Peyer's patch (tissue), 4 donors: ENCODE measurements around the gene ZBTB20. TPM values are rescaled to one million over a fixed set of nuclear protein-coding genes. Genes with fewer than 3 reads are reported as not detected.

Source experiments
- DNase-seq, 3 donors: peaks; one replicate each; pipeline ENCODE4 v3.0.0-alpha.2; 2017 to 2019
- H3K27ac ChIP-seq, 4 donors: fragments of 200-600 bp; sonication (generic); one replicate each; pipeline ENCODE4 v1.5.1; 2016 to 2019
- H3K27me3 ChIP-seq, 2 donors: fragments of 200-600 bp; sonication (generic); one replicate each; pipeline ENCODE4 v1.5.1; 2019
- H3K36me3 ChIP-seq, 3 donors: fragments of 200-600 bp; sonication (generic); one replicate each; pipeline ENCODE4 v1.5.1; 2016 to 2019
- H3K4me1 ChIP-seq, 4 donors: fragments of 200-600 bp; sonication (generic); one replicate each; pipeline ENCODE4 v1.5.1; 2016 to 2019
- H3K4me3 ChIP-seq, 4 donors: fragments of 200-600 bp; sonication (generic); 1 replicate in 3 of 4; 2 replicates in 1 of 4; pipeline ENCODE4 v1.5.1; 2016 to 2019; ENCODE audit warnings: mild to moderate bottlenecking in 1 of 4
- H3K9me3 ChIP-seq, 4 donors: fragments of 200-600 bp; sonication (generic); one replicate each; pipeline ENCODE4 v1.5.1; 2016 to 2019; ENCODE audit warnings: mild to moderate bottlenecking in 1 of 4
- POLR2A ChIP-seq, 2 donors: fragments of 450-650 bp; IDR thresholded peaks; one replicate each; pipeline ENCODE4 v1.5.1; 2017; ENCODE audit warnings: antibody characterized with exemption in 2 of 2, mild to moderate bottlenecking in 2 of 2, moderate library complexity in 2 of 2
- total RNA-seq, 4 donors: library from RNA; depleted of rRNA; stranded (reverse); fragments of >200 nt; gene quantifications; one replicate each; pipeline ENCODE4 v1.1.0, GENCODE V29; 2016
- TF ChIP-seq, protein P1 (sequence below), 6 experiments: fragments of 450-650 bp in 4 of 6; fragments of 200-600 bp in 2 of 6; sonication (generic) in 1 of 6; IDR thresholded peaks; one replicate each; pipeline ENCODE4 v1.5.1; 2017 to 2019; ENCODE audit warnings: antibody characterized with exemption in 6 of 6, mild to moderate bottlenecking in 3 of 6, moderate library complexity in 1 of 6

ZBTB20 gene
- total RNA-seq, 4 donors from 2014 or later, result 19.6 to 135 (median 57.2) TPM

- Histone ChIP-seq H3K27me3 (no peaks in the 10 kb centered on the region), H3K9me3 (no peaks in the 10 kb centered on the region), H3K4me3 (no peak overlapping the region), H3K27ac (no peak overlapping the region), H3K36me3 (no peaks in the 10 kb centered on the region), H3K4me1 (no peaks in the 10 kb centered on the region)
- no peak for DNase-seq
- TF ChIP-seq POLR2A (IDR thresholded peaks at IDR 0.05), result no peak
- TF ChIP-seq, protein P1, sequence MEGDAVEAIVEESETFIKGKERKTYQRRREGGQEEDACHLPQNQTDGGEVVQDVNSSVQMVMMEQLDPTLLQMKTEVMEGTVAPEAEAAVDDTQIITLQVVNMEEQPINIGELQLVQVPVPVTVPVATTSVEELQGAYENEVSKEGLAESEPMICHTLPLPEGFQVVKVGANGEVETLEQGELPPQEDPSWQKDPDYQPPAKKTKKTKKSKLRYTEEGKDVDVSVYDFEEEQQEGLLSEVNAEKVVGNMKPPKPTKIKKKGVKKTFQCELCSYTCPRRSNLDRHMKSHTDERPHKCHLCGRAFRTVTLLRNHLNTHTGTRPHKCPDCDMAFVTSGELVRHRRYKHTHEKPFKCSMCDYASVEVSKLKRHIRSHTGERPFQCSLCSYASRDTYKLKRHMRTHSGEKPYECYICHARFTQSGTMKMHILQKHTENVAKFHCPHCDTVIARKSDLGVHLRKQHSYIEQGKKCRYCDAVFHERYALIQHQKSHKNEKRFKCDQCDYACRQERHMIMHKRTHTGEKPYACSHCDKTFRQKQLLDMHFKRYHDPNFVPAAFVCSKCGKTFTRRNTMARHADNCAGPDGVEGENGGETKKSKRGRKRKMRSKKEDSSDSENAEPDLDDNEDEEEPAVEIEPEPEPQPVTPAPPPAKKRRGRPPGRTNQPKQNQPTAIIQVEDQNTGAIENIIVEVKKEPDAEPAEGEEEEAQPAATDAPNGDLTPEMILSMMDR (IDR thresholded peaks at IDR 0.05), result no peak
Observed at GRCh38 chr3:115151921-115152320, 4.8 kb upstream of the ZBTB20 start.

DNA sequence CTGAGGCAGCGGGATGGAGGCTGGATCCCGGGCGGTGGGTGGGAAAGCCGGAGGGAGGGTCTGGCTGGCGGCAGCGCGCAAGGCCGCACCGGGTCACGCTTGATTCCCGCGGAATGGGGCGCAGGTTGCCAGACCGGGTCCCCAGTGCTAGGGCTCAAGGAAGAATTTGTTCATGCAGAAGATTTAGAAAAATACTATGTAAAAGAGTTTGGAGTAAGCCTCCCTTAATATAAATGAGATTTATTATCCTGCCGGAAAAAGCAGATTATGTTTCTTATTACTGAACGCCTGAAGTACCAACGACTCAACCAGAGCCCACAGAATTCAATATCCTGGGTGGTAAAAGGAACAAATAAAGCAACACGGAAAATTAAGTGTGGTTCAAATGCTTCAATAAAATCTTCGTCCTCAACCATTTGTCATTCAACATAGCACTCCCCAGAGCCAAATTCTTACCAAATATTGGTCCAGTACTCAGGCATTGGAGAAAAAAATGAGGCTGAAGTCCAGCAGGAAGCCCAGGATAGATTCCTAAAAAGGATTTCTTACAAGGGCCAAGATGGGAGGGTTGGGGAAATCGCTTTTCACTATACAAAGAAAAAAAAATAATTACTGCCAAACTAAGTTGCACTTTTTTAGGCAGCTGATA lies 1.2 kb upstream of the ZBTB20 start:
- no peaks in the 10 kb centered on the region for H3K36me3 ChIP-seq
- DNase-seq, result no peak
- TF ChIP-seq, protein P1 (IDR thresholded peaks at IDR 0.05), result no peak
- no peak for TF ChIP-seq POLR2A (IDR thresholded peaks at IDR 0.05)
- peak overlapping the region; percentile 93 to 100 (median 97) for H3K27ac ChIP-seq
- no peaks in the 10 kb centered on the region for H3K27me3 ChIP-seq
- H3K4me1 ChIP-seq, result peaks cover 0 to 12% (median 0%) of the 10 kb centered on the region in 4 donors
- H3K4me3 ChIP-seq, result peak overlapping the region; percentile 77 to 80 (median 80)
- no peaks in the 10 kb centered on the region for H3K9me3 ChIP-seq

DNA sequence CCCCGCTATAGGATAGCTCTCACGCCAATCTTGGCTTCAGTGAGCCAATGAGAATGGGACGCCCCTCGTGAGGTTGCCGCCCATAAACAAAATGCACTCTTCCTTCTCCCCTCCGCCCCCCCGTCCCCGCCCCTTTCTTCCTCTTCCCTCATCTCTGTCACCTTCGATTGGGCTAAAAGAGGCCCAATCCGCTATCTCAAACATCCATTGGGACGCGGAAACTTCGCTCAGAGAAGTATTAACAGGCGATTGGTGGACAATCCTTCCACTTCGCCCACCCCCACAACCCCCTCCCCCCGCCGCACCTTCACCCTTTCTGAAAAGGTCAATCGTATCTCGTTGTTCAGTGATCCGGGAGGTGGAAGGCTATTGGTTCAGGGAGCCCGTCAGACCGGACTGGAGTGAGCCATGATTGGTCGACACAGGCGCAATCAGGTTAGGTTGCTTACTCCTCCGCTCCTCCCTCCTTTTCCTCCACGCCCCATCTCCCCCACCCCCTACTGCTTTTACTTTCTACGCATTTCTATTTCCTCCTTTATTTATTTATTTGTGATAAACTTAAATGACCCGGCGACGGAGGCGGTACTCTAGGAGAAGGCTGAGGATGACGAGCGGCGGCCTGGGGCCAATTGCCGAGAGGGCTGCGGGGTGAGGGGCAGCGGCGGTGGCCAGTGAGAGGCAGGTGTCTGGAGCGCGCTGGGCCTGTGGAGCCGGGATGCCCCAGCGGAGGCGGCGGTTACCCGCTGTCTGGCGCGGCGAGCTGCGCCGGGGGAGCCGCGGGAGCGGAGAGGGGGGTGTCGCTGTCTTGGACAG lies 447 bp upstream of the ZBTB20 start:
- DNase-seq, result peak; percentile 96 to 99 (median 98)
- Histone ChIP-seq H3K9me3 (no peaks in the 10 kb centered on the region), H3K27ac (peak overlapping the region; percentile 93 to 100 (median 97)), H3K4me3 (peak overlapping the region; percentile 77 to 84 (median 80)), H3K4me1 (peaks cover 0 to 12% (median 0%) of the 10 kb centered on the region in 4 donors), H3K36me3 (no peaks in the 10 kb centered on the region), H3K27me3 (no peaks in the 10 kb centered on the region)
- TF ChIP-seq, protein P1 (IDR thresholded peaks at IDR 0.05), result peak in 2 of 6 experiments; percentile 3 to 26
- TF ChIP-seq POLR2A (IDR thresholded peaks at IDR 0.05), result peak; percentile 70 to 81

GRCh38 chr3:115146032-115146417 lies 1.1 kb downstream of the ZBTB20 start:
- no peaks in the 10 kb centered on the region for H3K36me3 ChIP-seq
- H3K27me3 ChIP-seq, result no peaks in the 10 kb centered on the region
- H3K9me3 ChIP-seq, result no peaks in the 10 kb centered on the region
- peak; percentile 34 to 71 (median 58) for DNase-seq
- H3K4me3 ChIP-seq, result peak overlapping the region; percentile 77 to 84 (median 80)
- peak overlapping the region; percentile 93 to 100 (median 97) for H3K27ac ChIP-seq
- peak; percentile 33 to 41 for TF ChIP-seq POLR2A (IDR thresholded peaks at IDR 0.05)
- TF ChIP-seq, protein P1 (IDR thresholded peaks at IDR 0.05), result no peak
- H3K4me1 ChIP-seq, result peaks cover 0 to 12% (median 0%) of the 10 kb centered on the region in 4 donors

DNA sequence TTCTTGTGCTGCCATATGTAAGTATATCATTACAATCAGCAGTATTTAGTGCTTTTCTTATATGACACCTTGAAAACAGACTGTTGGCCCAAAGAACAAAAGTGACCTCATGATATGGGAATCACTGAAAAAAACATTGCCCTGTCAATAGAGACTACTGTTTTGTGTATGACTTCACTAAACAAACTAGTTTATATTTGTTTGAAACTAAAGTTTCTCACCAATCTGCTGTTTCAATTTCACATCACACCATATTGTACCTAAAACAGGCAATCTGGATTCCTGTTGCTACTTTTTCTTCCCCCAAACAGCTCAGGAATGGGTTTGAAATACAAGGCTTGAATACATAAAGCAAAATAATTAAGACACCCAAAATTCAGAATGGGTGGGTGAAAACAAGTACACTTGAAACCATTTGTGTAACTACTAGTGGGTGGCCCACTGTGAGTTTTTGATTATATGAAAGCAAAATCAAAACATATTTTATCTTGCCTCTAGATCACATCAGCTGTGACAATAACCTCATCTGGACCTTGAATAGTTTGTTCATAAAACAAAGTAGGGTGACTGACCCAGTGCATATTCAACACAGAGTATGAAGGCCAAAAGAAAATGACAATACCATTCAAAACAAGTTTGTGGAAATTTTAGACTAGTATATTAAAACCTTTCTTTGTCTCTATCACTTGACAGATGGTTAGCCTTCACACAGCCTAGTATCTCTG lies 5.9 kb downstream of the ZBTB20 start:
- DNase-seq, result no peak

More for the DNA sequence above, 5.9 kb downstream of the ZBTB20 start:
- H3K27ac ChIP-seq, result no peak overlapping the region
- no peaks in the 10 kb centered on the region for H3K9me3 ChIP-seq
- no peaks in the 10 kb centered on the region for H3K36me3 ChIP-seq
- H3K4me3 ChIP-seq, result no peak overlapping the region
- TF ChIP-seq, protein P1 (IDR thresholded peaks at IDR 0.05), result no peak
- no peak for TF ChIP-seq POLR2A (IDR thresholded peaks at IDR 0.05)
- H3K4me1 ChIP-seq, result peaks cover 0 to 12% (median 0%) of the 10 kb centered on the region in 4 donors
- no peaks in the 10 kb centered on the region for H3K27me3 ChIP-seq
